ENCODE measurements around the gene C7. TPM values are rescaled to one million over a fixed set of nuclear protein-coding genes. Genes with fewer than 3 reads are reported as not detected.

The C7 gene
- total and polyA plus RNA-seq, 10 of the 15 experiments (the other 5 are each of a cell fraction or from before 2014, with no cell fraction given) = 0.90 TPM; not detected in 9

DNA sequence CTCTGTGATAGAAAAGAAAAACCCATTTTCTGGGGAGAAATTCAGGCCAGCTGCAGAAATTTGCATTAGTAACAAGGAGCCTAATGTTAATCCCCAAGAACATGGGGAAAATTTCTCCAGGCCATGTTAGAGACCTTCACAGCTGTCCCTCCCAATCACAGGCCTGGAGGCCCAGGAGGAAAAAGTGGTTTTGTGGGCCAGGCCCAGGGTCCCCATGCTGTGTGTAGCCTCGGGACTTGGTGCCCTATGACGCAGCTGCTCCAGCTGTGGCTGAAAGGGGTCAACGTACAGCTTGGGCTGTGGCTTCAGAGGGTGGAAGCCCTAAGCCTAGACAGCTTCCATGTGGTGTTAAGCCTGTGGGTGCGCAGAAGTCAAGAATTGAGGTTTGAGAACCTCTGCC lies 27.0 kb upstream of the C7 start:
- Histone ChIP-seq H3K4me1 (ENCODE audit: control insufficient read depth, insufficient read depth, low read length) (no peaks in the 10 kb centered on the region), H3K9me3 (replicated peaks; ENCODE audit: control insufficient read depth, insufficient read depth, low read length) (no peaks in the 10 kb centered on the region; the same call in 2 of the 3 replicates), H3K27ac (ENCODE audit: control insufficient read depth, insufficient read depth) (no peak overlapping the region), H3K4me3 (no peak overlapping the region), H3K79me2 (ENCODE audit: control insufficient read depth, insufficient read depth, low read length) (no peaks in the 10 kb centered on the region), H3K36me3 (ENCODE audit: control insufficient read depth in 2 of 2, insufficient read depth in 2 of 2, low read length in 1 of 2) (no peaks in the 10 kb centered on the region), H2AFZ (ENCODE audit: control insufficient read depth, low read depth, low read length) (no peak overlapping the region), H4K20me1 (ENCODE audit: control insufficient read depth, insufficient read depth) (no peaks in the 10 kb centered on the region), H3K27me3 (replicated peaks in 1 of 2; ENCODE audit: control insufficient read depth in 2 of 2, insufficient read depth in 2 of 2, low read length in 1 of 2) (no peaks in the 10 kb centered on the region), H3K9ac (ENCODE audit: control insufficient read depth, insufficient read depth, low read length) (no peak overlapping the region), H3K4me2 (ENCODE audit: control insufficient read depth, insufficient read depth) (no peak overlapping the region)
- ChIA-PET RAD21 (ENCODE audit: unreplicated experiment) (no interaction called here), CTCF (no interaction called here), SMC1A (ENCODE audit: uncharacterized antibody, unreplicated experiment) (interaction anchor here (1.1 kb wide), 1 partner anchor 22 kb away, joined by 3 read pairs; no protein-coding TSS in a partner anchor), POLR2A (no interaction called here)
- DNase-seq (ENCODE audit: low read depth, low spot score) = no peak
- BruUV-seq (replicated peaks) = no TSS peak
- in situ Hi-C loops (cut with MboI) (loop anchor here (10.0 to 25.0 kb wide), 2 partner anchors 920 to 1287 kb away; no protein-coding TSS in a partner anchor), intact Hi-C loops (cut with micrococcal nuclease; ENCODE audit: unreplicated experiment) (no loop called here)
- ATAC-seq = no peak
- FAIRE-seq = no peak
- WGBS (ENCODE audit: insufficient coverage, insufficient replicate concordance, low lambda C conversion rate, missing lambda C conversion rate) = 20% methylated on average over 4 of the region's 4 CpGs
- TF ChIP-seq ZNF24 (IDR thresholded peaks at IDR 0.05) (no peak), EGR1 (IDR thresholded peaks at IDR 0.05; ENCODE audit: borderline replicate concordance in 1 of 2, low read depth in 2 of 2, low read length in 2 of 2) (no peak), MYC (IDR thresholded peaks at IDR 0.05; ENCODE audit: insufficient read depth, insufficient read length, insufficient replicate concordance, low read length, severe bottlenecking) (no peak), EED (IDR thresholded peaks at IDR 0.05; ENCODE audit: low read depth) (no peak), JUND (IDR thresholded peaks at IDR 0.05; ENCODE audit: low read depth, low read length) (no peak), TCF3 (IDR thresholded peaks at IDR 0.05; ENCODE audit: borderline replicate concordance, insufficient read depth, low read depth, low read length) (no peak), LARP7 (IDR thresholded peaks at IDR 0.05) (no peak), ETV6 (conservative IDR thresholded peaks at IDR 0.05 in 1 of 2, IDR thresholded peaks at IDR 0.05 in 1 of 2; ENCODE audit: borderline replicate concordance in 1 of 2, low read depth in 1 of 2) (no peak), RBBP5 (conservative IDR thresholded peaks at IDR 0.05) (no peak), TCF12 (IDR thresholded peaks at IDR 0.05; ENCODE audit: low read depth, low read length) (no peak), NR2F1 (conservative IDR thresholded peaks at IDR 0.05) (no peak), BCL11A (IDR thresholded peaks at IDR 0.05; ENCODE audit: low read depth, low read length) (no peak), ZNF622 (IDR thresholded peaks at IDR 0.05) (no peak), ZNF384 (IDR thresholded peaks at IDR 0.05; ENCODE audit: borderline replicate concordance, low read depth, low read length) (no peak), SRF (IDR thresholded peaks at IDR 0.05; ENCODE audit: low read depth in 2 of 2, low read length in 2 of 2) (no peak)
- TF ChIP-seq, protein P1, sequence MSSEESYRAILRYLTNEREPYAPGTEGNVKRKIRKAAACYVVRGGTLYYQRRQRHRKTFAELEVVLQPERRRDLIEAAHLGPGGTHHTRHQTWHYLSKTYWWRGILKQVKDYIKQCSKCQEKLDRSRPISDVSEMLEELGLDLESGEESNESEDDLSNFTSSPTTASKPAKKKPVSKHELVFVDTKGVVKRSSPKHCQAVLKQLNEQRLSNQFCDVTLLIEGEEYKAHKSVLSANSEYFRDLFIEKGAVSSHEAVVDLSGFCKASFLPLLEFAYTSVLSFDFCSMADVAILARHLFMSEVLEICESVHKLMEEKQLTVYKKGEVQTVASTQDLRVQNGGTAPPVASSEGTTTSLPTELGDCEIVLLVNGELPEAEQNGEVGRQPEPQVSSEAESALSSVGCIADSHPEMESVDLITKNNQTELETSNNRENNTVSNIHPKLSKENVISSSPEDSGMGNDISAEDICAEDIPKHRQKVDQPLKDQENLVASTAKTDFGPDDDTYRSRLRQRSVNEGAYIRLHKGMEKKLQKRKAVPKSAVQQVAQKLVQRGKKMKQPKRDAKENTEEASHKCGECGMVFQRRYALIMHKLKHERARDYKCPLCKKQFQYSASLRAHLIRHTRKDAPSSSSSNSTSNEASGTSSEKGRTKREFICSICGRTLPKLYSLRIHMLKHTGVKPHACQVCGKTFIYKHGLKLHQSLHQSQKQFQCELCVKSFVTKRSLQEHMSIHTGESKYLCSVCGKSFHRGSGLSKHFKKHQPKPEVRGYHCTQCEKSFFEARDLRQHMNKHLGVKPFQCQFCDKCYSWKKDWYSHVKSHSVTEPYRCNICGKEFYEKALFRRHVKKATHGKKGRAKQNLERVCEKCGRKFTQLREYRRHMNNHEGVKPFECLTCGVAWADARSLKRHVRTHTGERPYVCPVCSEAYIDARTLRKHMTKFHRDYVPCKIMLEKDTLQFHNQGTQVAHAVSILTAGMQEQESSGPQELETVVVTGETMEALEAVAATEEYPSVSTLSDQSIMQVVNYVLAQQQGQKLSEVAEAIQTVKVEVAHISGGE (CRISPR knock-in tag; IDR thresholded peaks at IDR 0.05) = no peak
- TF ChIP-seq, protein P2, sequence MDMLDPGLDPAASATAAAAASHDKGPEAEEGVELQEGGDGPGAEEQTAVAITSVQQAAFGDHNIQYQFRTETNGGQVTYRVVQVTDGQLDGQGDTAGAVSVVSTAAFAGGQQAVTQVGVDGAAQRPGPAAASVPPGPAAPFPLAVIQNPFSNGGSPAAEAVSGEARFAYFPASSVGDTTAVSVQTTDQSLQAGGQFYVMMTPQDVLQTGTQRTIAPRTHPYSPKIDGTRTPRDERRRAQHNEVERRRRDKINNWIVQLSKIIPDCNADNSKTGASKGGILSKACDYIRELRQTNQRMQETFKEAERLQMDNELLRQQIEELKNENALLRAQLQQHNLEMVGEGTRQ (IDR thresholded peaks at IDR 0.05; ENCODE audit: borderline replicate concordance, low read depth, low read length) = no peak
- TF ChIP-seq, protein P3, sequence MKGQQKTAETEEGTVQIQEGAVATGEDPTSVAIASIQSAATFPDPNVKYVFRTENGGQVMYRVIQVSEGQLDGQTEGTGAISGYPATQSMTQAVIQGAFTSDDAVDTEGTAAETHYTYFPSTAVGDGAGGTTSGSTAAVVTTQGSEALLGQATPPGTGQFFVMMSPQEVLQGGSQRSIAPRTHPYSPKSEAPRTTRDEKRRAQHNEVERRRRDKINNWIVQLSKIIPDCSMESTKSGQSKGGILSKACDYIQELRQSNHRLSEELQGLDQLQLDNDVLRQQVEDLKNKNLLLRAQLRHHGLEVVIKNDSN (IDR thresholded peaks at IDR 0.05; ENCODE audit: borderline replicate concordance, extremely low read length, insufficient read depth, low read depth, low read length) = no peak
